ENCODE measurements around the gene KMT2D. TPM values are rescaled to one million over a fixed set of nuclear protein-coding genes. Genes with fewer than 3 reads are reported as not detected.

KMT2D gene
- polyA plus RNA-seq, 5 donors = 47.8 to 69.3 (median 51.7) TPM

DNA sequence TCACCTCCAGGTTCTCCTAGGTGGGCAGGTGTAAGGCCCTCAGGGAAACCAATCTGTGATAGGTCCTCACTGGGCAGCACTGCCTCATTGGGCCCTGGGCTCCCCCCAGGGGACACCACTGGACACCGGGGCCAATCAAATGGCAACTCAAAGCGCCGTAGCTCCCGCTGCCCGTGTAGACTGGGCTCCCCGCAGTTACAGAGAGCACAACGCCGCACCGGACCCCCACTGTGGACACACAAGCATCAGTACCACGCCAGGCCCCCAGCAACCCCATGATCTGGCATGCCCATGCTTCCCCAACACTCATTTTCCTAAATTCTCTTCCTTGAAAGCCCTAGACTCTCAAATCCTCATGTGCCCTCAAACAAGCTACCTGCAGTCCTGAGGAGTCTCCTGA, 6.1 kb downstream of the KMT2D start:
- no peak for DNase-seq

DNA sequence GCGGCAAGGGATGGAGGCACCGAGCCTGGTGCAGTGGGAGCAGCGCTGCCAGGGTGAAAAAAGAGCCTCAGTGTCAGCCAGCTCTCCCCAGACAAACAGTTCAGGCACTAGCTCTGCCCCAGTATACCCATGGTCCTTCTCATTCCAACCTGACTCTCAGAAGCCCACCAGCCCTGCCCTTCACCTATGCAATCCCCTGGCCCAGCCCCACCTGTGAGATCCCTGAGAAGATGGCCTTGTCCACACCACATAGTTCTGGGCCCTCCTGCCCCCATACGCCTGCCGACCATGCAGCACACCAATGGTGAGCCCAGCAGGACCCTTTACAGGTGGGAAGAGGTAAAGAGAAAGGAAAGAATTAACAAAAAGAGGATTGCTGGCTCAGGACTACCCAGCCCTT, 6.5 kb downstream of the KMT2D start:
- DNase-seq = no peak

DNA sequence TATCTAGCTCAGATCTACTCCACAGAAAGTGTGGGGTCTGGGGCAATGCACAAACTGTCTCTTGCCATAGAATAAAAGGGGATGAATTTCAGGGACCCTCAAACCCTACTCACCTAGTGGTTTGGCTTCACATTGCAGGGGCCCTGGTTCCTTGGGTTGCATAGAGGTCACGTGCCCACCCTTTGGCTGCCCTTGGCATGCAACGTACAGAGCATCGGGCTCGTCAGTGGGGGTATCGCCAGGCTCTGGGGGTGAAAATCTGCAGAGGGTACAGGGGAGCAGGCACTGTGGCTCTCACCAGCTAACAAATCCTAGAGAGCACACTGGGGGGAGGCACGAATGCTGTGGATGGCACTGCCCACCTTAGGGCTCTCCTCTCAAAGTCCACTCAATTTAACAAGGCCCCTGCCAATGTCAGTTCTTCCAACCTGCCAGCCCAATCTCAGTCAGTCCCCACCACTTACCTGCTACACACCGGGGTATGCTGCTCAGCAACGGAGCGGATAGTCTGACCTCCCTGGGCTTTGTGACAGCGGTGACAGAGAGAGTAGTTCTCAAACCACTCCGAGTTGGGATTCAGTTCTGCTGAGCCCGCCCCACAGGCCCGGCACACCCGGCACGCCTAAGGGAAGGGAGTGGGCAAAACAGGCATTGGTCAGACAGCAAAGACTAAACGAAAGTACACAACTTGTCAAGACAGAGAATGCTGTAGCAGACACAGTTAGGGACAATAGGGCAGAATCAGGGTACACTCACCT, 8.0 kb downstream of the KMT2D start:
- no peak for DNase-seq

DNA sequence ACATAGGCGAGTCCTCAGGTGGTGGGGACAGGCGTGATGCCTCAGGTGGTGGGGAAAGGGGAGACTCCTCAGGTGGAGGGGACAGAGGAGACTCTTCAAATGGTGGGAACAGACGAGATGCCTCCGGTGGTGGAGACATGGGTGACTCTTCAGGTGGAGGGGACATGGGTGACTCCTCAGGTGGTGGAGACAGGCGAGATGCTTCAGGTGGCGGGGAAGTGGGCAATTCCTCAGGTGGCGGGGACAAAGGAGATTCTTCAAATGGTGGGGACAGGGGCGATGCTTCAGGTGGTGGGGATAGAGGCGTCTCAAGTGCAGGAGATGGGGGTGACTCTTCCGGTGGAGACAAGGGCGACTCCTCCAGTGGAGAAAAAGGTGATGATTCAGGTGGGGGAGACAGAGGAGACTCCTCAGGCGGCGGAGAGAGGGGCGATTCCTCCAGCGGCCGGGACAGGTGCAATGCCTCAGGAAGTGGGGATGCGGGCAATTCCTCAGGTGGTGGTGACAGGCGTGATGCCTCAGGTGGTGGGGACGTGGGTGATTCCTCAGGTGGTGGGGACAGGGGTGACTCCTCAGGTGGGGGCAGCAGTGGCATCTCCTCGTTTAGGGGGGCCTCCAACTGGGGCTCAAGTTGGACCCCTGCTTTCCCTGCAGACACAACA, 8.7 kb downstream of the KMT2D start:
- DNase-seq = no peak

DNA sequence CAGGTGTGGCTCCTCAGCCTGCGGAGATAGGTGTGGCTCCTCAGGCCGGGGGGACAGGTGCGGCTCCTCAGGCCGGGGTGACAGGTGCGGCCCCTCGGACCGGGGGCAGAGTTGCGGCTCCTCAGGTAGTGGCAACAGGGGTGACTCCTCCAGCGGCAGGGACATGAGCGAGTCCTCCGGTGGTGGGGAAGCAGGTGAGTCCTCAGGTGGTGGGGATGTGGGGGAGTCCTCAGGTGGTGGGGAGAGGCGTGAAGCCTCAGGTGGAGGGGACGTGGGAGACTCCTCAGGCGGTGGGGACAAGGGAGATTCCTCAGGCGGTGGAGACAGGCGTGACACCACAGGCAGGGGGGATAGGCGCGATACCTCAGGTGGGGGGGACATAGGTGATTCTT, 9.2 kb downstream of the KMT2D start:
- DNase-seq = no peak

DNA sequence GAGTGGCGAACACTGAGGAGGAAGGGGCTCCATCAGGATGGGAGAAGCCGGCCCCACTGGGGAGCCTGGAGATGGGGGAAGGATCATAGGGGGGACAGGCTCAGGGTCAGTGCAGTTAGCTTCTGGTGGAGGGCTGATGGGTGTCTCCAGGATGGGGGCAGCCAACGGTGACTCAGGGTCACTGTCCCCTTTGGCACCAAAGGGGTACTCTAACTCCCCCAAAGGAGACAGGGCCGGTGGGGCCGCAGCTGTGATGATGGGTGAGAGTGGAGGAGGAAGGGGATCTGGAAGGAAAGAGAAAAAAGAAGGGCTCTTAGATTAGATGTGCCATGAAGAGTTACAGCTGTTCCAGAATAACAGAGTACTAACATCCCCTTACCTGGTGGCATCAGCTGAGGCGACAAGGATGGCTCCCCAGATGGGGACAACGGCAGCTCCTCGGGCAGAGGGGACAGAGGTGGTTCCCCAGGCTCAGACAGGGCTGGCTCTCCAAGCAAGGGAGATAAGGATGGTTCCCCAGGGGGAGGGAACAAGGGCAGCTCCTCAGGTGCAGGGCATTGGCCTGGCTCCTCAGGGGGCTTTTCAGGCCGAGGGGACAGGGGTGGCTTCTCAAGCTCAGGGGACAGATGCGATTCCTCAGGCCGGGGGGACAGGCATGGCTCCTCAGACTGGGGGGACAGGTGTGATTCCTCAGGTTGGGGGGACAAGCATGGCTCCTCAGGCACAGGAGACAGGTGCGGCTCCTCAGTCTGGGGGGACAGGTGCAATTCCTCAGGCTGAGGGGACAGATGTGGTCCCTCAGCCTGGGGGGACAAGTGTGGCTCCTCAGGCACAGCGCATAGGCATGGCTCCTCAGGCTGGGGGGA, 9.9 kb downstream of the KMT2D start:
- no peak for DNase-seq

DNA sequence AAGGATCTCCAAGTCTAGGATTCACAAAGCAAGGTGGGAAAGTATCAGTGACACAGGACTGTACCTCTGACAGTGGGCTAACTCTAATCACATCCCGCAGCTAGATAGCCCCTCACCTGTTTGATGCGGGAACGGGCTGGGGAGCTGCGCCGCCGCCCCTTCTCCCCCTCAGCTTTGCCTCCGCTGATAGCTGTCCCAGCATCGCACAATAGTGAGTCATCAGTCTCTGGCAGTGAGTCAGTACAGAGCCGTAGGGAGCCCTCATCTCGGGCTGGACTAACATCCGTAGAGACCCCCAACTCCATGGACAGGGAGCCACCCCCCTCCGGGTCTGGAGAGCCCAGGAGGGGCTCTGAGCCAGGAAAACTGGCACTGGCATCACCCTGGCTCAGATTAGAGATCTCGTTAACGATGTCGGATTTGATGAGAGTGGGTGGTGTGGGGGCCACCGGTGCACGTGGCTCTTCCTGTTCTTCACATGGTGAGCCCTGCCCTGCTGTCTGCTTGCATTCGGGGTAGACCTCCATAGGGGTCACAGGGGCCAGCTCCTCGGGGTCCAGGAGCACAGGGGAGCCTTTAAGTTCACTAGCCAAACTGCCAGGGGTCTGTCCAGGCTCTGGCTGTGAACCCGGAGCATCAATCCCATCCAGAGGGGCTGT, 10.9 kb downstream of the KMT2D start:
- no peak for DNase-seq

DNA sequence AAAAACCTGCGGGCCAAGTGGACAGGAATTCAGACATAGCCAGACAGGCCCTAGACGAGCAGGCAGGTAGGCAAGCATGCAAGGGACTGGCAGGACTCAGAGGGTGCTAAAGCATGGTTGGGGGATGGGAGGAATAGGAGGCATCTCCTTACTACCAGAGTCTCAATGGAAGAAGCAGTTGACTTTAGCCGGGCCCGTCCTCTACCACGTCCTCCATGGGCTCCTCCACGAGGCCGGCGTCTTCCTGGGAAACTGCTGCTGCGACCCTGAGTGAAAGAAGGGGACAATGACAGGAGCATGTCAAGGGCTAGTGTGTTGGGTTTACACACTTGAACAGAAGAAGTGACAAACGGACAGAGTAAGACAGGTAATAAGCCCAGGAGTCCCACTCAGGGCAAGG, 11.6 kb downstream of the KMT2D start:
- no peak for DNase-seq

DNA sequence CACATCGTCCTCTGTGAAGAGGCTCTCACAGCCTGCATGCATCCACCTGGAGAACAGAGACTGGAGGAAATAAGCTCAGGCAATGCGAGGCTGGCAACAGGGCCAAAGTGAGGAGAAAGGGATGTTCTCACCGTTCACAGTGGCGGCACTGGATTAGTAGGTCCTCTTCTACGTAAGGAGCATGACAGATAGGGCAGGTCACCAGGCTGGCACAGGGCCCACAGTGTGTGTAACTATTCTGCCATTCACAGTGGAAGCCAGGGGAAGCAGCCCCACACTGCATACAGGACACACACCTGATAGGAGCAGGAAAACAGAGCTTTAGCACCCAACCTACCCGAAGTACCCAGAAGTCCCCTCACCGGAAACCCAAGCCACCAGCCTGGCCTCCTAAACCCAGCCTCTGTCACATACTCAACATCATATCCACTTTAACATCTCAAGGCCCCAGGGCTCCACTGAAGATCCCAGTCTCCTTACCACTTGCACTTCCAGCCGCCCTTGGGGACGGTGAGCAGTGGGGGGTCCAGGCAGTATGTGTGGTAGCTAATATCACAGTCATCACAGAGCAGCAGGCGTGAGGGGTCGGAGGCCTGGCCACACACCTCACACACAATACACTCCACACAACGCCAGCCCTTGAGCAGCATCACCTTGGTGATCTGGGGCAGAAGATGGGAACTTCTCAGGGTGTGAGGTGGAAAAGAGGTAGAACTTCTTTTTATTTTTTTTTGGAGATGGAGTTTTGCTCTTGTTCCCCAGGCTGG, 14.3 kb downstream of the KMT2D start:
- DNase-seq = no peak

DNA sequence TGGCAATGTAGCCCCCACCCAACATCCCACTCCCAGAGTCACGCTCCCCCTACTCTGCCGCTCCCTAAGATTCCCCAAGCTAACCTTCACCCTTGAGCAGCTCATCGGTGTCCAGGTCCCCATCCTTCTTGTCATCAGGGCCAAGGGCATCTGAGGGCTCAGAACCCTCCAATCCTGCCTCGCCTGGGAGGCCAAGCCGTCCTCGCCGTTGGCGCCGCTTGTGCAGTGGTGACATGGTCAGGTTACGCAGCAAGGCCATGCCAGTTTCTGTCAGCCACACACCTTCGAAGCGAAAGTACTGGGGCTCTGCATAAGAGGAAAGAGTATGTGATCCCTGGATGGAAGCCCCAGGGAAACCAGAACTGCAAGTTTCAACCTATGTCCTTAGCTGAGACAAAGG, 15.9 kb downstream of the KMT2D start:
- DNase-seq = no peak

DNA sequence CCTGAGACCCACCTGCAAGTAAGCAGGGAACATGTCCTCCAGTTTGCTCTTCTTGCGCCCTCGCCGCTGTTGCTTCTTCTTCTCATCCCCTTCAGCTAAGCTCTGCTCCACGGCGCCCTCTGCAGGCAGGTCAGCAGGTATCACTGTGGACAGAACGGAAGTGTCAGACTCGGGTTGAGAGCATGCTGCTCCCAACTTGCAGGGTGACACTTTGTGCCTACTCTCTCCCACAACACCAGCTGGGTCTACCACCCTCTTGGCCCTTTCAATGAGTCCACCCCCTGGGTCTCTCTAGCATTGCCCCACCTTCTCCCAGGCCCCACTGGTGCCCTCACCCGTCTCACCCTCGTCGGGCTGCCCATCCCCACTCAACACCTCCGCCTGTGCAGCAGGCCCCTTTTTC, 16.7 kb downstream of the KMT2D start:
- DNase-seq = no peak

DNA sequence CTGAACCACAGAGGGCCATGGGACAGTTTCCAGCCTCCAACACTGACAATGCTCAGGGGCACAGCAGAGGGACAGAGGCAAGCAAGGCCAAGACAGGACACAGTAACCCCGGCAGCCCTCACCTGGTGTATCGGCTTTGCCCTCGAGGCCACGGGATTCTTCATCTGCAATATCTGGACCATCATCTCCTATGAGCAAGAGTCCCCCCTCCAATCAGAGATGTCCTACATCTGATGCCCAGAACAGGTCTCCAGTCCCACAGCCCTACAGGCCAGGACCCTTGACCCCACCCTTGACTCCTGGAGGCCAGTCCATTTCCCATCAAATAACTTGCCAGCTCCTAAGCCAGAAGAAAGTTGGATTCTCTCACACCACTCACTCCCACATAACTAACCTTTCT, 17.4 kb downstream of the KMT2D start:
- no peak for DNase-seq

DNA sequence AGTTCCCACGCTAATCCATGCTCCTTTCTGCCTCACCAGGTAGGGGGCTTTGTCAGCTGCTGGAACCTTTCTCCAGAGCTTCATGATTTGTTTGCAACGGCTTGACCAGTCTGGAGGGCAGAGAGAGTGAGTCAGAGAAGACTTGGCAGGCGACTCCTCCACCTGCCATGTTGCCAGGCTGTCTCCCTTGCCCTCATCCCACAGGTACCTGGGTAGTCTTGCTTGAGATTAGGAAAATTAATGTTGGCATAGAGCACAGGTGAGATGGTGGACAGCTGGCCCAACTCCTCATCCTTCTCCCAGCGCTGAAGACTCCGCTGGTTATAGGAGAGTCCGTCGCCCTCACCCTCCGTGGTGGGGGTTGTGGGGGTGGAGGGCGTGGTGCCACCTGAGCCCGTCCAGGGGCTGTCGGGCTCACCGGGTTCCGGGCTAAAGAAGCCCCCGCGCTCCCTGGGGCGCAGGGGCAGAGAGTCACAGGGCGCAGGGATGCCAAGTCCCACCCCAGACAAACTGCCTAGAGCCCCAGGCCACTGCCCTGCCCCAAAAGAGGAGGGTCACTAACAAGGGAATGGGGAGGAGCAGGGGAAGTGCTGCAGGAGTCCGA, 18.6 kb downstream of the KMT2D start:
- DNase-seq = no peak

DNA sequence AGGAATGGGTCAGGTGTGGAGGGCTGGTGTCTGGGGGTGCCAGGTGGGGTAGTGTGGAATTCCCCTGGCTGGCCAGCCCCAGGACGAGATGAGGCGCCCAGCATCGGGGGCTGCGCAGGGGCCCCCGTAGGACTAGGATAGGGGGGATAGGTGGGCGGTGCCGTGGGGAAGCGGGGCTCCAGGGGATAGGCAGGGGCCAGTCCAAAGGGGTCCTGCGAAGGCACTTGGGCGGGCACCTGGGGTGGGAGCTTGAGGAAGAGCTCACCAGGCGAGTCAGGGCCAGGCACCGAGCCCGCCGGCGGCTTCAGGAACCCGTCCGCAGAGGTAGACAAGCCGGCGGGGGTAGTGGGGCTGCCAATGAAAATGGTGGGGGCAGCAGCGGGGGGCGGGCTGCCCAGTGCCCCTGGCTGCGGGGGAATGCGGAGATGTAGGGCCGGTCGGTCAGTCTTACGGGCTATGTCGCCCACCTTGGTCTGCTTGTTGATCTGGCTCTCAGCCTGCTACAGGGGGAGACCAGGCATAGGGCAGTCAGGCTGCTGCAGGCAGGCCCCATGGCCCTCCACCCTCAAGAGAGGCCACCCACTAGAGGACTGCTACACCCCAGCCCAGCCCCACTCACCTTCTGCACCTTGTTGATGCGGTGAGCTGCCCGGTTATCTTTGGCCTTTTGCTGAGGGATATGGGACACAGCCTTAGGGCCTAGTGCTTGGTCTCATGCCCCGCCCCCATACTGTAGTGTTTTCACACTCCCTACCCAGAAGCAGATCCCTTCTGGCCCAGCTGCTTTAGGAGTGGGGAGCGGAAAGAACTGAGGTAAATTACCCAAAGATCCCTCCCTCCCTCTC, 19.3 kb downstream of the KMT2D start:
- no peak for DNase-seq

DNA sequence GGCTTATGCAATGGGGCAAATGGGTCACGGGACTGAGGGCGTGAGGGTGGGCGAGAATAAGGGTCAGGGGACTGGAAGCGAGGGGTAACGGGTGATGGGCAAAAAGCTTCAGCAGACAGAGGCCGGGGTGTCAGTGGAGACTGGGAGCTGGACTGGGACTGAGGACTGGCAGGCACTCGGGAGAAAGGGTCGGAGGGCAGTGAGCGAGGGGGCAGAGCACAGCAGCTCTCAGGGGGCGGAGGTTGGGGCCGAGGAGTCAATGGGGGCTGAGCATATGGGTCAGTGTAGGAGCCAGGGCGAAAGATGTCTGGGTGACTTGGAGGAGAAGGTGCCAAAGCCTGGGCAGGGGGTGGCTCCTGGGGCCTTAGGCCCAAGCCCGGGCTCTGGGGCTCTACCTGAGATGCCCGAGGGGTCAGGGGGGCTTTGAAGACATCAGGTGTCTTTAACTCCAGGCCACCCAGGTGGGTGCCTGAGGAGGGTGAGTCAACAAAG, 20.2 kb downstream of the KMT2D start:
- DNase-seq = no peak

DNA sequence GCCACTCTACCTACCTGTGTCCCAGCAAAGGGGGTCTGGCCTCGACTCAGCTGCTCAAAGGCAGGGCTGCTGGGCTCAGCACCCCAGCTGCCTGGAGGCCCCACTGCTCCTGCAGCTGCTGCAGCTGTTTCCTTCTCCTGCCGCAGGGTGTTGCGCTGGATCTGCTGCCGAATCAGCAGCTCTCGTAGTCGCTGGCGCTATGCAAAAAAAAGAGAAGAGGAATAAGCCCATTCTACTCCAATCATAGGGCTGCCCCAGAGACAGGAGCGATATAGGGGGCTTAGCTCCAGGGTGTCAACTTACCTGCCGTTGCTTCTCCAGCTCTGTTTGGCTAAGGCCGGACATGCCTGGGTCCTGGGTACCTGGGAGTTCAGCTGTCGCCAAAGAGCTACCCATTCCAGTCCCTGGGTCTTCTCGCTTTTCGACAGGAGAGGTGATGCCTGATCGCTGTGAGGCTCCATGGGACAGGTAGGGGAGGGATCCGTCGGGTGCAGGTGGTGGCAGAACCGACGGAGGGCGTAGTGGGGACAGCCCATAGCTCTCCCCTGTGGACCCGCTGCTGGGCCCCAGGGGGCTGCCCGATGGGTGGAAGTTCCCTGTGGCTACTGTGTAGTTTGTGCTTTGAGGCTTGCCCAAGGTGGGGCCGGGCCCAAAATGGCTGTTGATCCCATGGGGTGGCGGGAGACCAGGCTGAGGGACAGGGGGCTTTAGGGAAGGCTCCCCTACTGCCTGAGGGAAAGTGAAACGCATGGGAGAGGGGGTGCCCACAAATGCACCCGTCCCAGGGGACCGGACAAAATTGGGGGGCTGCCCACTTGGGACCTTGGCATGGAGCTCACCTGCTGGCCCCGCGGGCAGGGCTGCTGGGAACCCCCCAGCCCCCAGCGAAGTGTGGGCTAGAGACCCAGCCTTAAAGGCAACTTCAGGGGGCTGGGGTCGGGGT, 20.9 kb downstream of the KMT2D start:
- DNase-seq = no peak

DNA sequence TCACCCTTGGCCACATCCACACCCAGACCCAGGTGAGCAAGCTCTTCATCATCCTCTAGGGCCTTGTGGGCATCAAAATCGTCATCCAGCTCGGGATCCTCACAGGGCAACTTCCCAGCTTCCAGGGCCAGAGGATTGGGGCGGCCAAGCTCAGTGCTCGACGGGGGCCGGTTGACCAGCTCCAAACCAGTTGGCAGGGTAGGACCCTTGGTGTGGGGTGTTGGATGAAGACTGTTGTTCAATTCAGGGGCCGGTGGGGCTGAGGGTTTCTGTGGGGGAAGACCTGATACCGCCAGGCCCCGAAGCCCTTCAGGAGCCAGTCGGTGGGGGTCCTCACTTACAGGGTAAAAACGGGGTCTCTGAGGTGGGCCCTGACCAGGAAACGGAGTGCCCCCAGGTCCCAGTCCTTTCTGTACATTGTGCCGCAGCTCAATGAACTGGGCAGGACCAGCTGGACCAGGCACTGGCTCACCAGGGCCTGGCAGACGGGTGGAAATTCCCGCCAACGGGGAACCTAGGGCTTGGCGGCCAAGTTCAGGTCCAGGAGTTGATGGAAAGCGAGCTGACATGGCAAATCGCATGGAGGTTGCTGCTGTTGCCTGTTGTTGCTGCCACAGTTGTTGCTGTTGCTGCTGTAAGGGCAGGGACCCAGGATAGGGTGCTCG, 22.2 kb downstream of the KMT2D start:
- no peak for DNase-seq

DNA sequence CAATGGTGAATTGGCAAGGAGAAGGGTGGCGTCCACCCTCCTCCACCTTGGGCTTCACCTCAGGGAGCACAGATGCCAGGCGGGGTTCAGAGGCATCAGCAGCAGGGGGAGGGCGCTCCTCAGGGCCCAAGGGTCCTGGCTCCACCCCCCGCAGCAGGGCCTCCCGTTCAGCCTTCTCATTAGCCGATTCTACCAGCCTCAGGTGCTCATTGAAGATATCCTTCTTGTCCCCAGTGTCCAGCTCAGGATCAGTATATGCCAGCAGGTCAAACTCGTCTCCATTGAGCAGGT, 22.7 kb downstream of the KMT2D start:
- no peak for DNase-seq

Data from right lung (tissue), 5 donors.